22Rv1 (cell line): ENCODE data around the gene PIP4P1.

Experiments
- CTCF ChIP-seq: fragments of 450-650 bp; IDR thresholded peaks from 2 replicates; pipeline ENCODE4 v1.5.1; 2017; ENCODE audit warnings: mild to moderate bottlenecking
- ZFX ChIP-seq: fragments of 450-650 bp; IDR thresholded peaks from 2 replicates; pipeline ENCODE4 v1.6.1; 2017; ENCODE audit warnings: antibody characterized with exemption, borderline replicate concordance

- TF ChIP-seq CTCF (no peak), ZFX (no peak)
These were observed 31.2 kb downstream of the PIP4P1 start for GRCh38 chr14:20429801-20430669.
